OCI-M2 (cell line): Measurements from ENCODE around the gene CTCFL.
"Not testable (repeated sequence)": the region's sequence is repeated elsewhere in the genome, so short reads cannot be mapped to it uniquely, and the experiment has no call there.

Experiments used
- DNase-seq: peaks from one replicate; lab custom pipeline; 2025; ENCODE audit not compliant: unreplicated experiment; lab: John Stamatoyannopoulos, UW

The CTCFL gene

DNA sequence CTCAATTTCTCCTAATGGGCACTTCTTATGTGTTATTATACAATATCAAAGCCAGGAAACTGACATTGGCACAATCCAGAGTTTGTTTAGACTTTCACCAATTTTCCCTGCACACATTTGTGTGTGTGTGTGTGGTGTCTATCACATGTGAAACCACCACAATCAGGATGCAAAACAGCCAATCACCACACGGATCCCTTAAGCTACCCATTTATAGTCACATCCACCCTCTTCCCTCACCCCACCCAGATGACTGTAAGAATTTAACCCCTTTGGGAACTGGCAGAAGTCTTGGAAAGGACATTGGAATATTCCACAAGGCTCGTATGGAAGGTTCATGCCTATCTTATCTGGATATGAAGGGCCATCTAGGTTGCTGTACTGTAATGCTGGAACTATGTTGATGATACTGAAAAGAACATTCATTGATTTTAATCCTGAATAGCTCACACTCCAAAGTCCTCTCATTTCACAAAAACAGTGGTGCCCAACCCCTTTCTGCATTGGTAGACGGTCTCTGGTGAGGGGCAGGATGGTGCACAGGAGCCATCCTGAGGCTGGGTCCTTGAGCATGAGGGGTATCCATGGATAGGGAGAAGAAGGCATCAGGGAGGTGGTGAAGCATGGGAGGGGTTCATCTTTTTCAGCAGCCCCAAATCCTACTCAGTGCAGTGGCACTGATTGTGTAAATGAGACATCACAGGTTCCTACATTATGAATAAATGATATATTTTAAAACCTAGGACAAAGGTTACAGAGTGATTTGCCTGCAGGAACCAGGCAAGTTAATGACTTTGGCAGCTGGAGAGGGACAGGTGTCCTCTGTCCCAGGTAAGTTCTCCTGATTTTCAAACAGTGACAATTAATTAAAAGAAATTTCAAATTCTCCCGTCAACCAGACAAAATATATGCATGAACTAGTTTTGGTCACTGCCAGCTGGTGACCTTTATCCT, 12.1 kb upstream of the CTCFL start:
- DNase-seq, result no peak

DNA sequence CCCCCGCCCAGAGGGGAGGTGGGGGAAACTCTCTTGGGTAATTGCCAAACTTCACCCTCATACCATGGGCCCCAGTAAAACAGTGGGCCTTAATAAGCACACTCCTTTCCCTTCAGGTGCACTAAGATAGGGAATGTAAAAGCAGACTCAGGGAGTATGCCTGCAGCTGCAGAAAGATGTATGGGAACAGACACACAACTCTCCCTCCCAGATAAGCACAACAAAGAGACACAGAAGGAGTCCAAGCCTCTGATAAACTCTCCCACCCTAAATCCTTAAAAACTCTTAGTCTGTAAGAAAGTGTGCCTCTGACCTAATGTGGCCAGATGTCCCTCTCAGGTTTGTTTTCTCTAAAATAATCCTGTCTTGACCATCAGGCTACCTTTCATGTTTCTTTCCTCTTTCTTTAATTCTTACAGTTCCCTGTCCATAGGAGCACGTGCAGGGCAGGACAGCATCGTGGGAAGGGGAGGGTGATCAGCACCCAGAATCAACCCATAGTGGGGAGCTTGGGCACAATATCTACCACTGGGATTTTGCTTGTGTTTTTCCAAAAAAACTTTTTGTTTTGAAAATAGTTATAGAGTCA, 11.3 kb upstream of the CTCFL start:
- no peak for DNase-seq

DNA sequence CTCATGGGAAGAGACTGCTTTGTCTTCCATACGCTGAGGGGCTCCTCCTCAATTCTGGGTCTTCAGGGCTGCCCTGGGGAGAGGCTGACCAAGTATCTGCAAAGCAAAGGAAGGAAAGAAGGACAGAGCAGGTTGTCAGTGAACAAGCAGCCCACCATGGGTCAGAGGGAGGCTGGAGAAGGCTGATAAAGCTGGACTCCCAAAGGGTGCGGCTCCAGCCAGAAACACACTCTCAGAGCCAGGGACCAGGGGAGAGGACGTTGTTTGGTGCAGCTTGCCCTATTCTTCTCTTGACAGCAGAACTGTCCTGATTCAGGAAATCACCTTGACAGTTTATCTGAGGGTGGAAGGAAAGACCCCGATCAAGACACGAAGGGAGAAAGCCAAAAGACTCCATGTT, 10.4 kb upstream of the CTCFL start:
- no peak for DNase-seq

DNA sequence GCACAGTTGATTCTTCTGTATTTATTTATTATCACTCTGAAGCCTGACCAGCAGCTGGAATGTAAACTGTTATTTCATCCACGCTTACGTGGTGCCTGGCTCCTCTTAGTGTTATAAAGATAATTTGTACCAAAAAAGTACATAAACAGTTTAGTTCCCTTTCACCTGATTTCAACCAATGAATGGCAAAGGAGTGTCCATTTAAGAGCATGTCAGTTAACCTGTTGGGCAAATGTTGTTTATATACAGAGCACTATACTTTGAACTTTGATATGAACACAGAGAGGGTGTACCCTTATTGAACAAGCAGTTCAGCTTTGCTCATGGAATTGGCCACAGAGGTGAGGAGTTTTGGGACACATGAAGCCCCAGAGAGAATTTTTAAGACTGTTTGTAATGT, 7.2 kb upstream of the CTCFL start:
- DNase-seq, result no peak

DNA sequence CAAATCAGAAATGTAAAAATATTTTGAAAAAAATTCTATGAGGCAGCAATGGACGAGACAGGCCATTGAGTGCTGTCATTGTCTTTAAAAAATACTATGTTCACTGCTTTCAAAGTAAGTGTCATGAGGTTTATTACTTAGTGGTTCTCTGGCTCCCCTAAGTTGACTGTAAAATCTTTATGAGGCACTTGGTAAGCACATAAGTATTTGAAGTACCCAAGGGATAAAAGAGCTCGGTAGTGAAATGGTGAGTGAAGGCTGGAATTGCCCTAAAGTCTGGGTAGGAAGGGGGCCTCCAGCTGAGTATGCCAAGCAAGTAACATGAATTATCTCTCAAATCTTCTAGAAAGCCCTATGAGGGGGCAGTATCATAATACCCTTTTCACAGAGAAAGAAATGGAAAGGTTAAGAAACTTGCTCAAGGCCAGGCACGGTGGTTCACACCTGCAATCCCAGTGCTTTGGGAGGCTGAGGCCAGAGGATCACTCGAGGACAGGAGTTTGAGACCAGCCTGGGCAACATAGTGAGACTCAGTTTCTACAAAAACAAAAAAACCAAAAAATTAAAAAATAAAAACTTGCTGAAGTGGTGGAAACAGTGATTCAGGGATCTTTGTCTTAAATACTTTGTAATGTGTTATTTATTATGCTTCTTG, 5.5 kb upstream of the CTCFL start:
- DNase-seq, result no peak

DNA sequence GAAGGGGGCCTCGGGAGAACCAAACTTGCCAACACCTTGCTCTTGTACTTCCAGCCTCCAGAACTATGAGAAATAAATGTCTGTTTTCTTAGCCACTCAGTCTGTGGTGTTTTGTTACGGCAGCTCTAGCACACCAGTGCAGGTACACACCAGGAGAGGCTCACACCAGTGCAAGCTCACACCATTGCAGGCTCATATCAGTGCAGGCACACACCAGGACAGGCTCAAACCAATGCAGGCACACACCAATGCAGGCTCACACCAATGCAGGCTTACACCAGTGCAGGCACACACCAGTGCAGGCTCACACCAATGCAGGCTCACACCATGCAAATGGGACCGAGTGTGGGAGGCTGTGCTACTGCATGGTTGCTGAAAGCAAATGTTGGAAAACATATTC, 4.9 kb upstream of the CTCFL start:
- no peak for DNase-seq

DNA sequence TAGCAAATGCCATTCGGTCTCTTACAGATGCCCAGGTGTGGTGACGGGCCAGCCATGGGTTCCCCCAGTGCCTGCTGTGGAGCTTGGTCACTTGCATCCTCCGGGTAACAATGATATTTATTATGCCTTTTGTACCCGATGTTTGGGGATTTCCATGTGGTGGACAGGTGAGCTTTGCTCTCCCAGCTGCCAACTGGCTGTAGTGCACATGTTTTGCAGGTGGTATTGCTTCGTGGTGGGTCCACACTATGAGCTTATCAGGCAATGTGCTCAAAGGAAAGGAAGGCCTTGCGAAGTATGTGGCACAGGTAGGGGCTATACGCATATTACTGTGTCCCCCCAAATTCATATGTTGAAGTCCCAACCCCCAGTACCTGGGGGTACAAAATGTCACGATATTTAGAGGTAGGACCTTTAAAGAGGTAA, 4.2 kb upstream of the CTCFL start:
- no peak for DNase-seq

DNA sequence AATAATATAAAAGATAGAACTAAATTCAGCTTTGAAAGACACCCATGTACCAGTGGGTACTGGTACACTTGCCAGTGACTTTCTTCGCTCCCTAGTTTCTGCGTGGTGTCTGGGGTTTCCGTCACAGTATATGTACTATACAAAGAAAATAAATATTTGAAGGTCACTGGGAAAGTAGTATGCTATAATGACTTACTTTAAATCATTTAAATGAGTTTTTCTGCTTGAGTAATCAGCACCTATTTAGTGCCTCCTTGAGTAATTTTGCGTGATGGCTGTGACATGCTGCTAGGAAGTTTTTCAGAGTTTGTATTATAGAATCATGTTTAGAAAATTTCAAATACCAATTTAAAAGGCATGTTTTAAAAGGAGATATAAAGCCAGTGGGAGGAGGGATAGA, 3.2 kb upstream of the CTCFL start:
- DNase-seq, result no peak

DNA sequence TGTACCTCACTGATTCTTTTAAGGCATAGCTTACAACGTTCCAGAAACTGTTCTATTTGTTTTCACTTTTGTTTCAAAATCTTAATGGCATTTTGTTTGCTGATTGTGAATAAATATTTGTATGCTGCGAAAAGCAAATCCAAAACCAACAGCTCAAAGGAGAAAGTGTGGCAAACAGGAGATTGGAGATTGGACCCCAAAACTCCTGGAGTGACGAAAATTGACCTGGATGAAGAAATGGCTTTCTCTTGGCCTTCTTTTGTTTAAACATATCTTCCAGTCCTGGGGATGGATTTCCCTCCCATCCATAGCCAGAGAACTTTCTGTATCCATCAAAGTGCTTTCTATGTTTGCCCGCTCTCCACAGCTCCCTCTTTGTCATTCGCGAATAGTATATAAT, 2.8 kb upstream of the CTCFL start:
- no peak for DNase-seq

DNA sequence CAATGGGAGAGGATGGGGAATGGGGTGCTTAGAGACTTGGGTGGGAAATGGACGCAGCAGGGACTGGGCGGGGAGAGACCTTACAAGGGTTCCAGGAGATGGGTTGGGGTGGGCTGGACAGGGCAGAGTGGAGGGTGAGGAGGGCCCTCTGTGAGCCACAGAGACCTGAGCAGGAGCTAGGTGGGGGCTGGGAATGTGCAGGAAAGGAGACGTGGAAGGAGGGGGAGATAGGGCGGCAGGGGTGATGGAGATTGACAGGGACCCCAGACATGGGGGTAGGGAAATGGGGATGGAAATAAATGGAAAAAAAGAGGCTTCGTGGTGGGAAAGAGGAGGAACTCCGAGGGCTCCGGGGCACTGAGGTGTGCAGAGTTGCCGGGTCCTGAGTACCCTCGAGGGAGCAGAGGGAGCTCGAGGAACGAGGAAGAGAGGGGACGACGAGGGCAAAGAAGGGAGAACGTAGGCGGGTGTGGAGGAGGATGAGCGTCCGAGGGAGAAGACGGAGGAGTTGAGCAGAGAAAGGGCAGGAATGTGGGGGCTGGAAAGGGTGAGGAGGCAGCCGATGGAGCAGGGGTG, 2.0 kb upstream of the CTCFL start:
- no peak for DNase-seq

DNA sequence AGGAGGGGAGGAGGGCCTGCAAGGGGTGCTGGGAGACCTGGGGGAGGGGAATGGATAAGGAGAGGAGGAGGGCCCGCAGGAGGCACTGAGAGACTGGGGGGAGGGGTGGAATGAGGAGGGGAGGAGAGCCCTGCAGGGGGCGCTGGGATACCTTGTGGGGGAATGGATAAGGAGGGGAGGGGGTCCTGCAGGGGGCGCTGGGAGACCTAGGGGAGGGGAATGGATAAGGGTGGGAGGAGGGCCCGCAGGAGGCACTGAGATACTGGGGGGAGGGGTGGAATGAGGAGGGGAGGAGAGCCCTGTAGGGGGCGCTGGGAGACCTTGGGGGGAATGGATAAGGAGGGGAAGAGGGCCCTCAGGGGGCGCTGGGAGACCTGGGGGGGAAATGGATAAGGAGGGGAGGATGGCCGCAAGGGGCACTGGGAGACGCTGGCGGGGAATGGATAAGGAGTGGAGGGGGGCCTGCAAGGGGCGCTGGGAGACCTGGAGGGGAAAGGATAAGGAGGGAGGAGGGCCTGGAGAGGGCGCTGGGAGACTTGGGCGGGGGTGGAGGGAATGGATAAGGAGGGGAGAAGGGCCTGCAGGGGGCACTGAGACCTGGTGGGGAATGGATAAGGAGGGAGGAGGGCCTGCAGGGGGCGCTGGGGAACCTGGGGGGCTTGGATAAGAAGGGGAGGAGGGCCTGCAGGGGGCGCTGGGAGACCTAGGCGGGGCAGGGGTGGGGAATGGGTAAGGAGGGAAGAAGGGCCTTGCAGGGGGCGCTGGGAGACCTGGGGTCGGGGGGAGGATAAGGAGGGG, 1.3 kb upstream of the CTCFL start:
- DNase-seq, result no peak

DNA sequence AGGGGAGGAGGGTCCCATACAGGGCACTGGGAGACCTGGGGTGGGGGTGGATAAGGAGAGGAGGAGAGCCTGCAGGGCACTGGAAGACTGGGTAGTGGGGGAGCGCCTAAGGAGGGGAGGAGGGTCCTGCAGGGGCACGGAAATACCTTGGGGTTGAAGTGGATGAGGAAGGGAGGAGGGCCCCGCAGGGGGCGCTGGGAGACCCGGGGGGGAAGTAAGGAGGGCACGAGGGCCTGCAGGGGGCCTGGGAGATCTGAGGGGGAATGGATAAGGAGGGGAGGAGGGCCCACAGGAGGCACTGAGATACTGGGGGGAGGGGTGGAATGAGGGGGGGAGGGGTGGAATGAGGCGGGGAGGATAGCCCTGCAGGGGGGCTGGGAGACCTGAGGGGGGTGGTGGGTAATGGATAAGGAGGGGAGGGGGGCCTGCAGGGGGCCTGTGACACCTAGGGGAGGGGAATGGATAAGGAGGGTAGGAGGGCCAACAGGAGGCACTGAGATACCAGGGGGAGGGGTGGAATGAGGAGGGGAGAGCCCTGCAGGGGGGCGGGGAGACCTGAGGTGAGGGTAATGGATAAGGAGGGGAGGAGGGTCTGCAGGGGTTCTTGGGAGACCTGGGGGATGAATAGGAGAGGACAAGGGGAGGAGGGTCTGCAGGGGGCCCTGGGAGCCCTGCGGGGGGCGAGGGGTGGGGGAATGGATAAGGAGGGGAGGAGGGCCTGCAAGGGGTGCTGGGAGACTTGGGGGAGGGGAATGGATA, 567 bp upstream of the CTCFL start:
- no peak for DNase-seq

DNA sequence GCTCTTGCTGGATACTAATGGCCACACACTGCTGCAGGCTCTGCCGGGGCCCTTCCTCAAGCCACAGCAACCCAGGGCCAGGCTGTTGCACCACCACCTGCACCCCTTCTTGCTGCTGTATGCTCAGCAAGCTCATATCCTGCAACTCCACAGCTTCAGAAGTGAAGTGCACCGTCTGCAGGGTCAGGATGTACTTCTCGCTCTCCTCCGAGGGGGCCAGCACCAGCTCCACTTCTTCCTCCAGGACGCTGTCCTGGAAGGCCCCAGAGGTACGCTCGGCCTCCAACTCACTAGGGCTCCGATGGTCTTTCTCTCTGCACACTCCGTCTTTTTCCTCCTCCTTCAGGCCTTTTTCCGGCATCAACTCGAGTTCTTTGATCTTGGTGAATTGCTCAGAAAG, 1.2 kb downstream of the CTCFL start:
- DNase-seq, result no peak

DNA sequence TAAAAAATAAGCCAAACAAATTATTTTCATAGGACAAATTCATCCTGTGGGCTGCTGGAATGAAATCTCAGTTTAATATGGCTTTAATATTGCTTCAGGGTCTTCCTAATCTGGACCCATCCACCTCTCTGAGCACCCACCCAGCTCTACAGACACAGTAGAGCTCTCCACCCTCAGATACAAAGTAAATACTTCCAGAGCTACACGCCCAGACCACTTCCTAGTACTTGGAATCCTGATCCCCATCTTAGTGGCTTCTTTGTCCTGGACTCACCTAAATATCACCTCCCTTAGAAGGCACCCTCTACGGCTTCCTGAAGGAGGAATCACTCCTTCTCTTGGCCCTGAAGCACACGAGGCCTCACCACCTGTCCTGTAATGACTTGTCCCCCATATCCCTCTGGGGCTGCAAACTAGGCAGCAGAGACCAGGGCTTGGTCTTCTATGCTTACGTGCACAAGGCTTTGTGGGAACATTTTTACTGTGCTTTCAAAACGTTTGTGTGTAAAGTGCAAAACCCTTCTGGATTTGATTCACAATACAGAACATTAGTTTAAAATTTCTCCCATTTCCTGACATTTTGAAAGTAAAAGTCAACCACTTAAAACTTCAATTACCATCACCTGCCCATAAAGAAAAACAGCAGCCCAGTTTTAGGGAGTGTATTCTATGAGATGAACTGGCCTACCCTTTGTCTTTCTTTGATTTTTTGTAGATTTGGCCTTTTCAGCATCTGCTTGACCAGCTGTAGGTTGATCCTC, 2.4 kb downstream of the CTCFL start:
- no peak for DNase-seq

DNA sequence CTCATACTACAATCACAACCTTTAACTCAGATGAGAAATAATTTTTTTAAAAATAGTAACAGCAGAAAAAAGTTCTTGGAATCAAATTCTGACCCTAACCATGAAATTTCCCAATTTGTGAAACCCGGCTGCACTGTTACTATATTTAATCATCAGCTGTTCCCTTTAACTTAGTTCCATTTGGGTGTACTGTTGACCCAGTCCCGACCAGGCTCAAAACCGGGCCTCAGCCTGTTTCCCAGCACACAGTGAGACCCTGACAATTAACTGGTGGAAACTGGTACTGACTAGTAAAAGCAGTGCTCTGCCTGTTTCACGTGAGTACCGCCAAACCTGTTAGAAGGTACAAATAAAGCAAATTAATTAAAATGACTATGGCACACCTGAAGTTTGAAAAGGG, 7.0 kb downstream of the CTCFL start:
- no peak for DNase-seq

DNA sequence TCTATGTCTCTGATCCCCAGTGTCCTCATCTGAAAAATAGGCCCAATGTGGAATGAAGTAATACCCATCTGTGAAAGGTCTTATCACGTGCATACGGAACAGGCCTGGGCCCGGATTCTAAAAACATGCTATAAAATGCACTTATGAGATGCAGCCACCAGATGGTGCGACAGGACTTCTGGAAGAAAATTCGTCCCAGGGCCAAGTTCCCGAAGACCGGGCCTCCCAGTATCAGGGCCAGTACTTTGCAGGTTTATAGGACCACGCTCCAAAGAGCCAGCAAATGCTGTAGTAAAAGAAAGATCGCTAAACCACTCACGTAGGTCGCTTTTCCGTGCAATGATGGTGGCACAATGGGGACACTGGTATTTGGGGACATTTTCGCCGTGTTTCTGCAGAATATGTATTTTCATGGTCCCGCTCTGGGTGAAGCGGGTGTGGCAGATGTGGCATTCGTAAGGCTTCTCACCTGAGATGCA, 10.6 kb downstream of the CTCFL start:
- DNase-seq, result no peak

DNA sequence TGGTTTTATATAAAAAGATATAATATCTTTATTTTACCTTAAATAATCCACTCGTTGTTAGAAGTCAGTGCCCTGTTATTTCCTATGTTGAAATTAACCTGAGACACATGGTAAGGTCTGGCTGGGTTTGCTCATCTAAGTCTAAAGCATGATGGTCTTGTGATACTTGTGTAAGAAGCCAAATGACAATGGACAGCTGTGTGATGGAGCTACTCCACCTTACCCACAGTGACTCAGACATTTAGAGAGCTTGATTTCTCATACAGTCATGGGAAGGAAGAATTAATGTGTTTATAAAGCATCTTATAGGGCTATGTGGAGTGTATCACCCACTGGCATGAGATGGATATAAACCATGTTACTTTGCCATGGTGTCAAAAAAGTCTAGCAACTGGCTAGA, 11.7 kb downstream of the CTCFL start:
- no peak for DNase-seq

DNA sequence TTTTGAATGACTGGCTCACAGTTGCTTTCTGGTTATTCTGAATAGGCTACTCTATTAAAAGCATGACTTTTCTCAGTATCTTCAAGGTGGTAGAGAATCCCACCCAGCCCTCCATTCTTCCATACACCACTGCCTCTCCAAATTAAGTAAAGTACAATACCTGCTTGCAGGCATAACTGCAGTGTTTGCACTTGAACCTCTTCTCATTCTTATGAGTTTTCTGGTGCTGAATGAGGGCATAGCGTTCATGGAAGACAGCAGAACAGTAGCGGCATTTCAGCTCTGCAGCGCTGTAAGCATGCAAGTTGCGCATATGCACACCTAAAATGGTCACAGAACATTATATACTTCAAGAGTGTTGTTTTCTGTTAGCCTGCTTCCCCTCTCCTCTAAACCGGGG, 12.5 kb downstream of the CTCFL start:
- no peak for DNase-seq

DNA sequence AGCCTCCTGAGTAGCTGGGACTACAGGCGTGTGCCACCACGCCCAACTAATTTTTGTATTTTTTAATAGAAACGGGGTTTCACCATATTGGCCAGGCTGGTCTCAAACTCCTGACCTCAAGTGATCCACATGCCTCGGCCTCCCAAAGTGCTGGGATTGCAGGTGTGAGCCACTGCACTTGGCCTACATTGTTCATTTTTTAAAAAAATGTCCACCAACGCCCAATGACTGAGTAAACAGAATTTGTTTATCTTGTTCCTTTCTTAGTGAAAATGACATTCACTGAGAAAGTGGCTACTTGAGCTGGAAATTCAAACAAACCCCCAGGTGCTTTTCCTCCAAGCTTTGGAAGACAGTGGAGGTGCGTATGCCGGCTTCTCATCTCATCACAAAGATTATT, 13.2 kb downstream of the CTCFL start:
- DNase-seq, result not testable (repeated sequence)
